ENCODE measurements around the gene ZMYND12.

Gene ZMYND12

GRCh38 chr1:42466030-42466429 lies 10.2 kb upstream of the ZMYND12 start:
- Histone ChIP-seq H3K9me3 (ENCODE audit: control insufficient read depth, low read length) (no peaks in the 10 kb centered on the region), H3K27me3 (ENCODE audit: control insufficient read depth, insufficient read depth, low read length) (no peaks in the 10 kb centered on the region), H3K4me3 (ENCODE audit: low read length) (no peak overlapping the region), H3K9ac (ENCODE audit: low read length) (no peak overlapping the region), H3K36me3 (ENCODE audit: control insufficient read depth, insufficient read depth, low read length) (no peaks in the 10 kb centered on the region), H3K4me1 (ENCODE audit: control insufficient read depth, insufficient read depth, low read length) (no peaks in the 10 kb centered on the region)

DNA sequence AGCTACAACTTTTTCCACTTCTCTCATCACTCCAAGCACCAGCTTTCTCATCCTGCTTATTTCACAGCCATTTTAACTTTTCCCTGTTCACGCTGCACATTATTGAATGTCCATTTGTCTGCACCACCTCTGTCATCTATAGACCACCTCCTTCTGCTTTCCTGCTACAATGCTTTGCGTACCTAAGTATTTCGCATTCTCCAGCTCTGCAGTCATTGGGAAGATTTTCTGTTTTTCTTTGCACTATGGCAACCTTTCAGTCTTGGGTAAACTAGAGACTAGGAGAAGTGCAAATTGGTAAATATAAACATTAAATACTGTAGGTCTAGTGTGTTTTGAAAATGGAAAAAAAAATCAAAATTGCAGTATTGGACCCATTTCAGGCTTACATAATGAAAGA lies 8.1 kb upstream of the ZMYND12 start:
- no peaks in the 10 kb centered on the region for H3K27me3 ChIP-seq (ENCODE audit: control insufficient read depth, insufficient read depth, low read length)
- no peaks in the 10 kb centered on the region for H3K9me3 ChIP-seq (ENCODE audit: control insufficient read depth, low read length)
- no peaks in the 10 kb centered on the region for H3K4me1 ChIP-seq (ENCODE audit: control insufficient read depth, insufficient read depth, low read length)
- no peak overlapping the region for H3K9ac ChIP-seq (ENCODE audit: low read length)
- H3K36me3 ChIP-seq (ENCODE audit: control insufficient read depth, insufficient read depth, low read length): no peaks in the 10 kb centered on the region
- no peak overlapping the region for H3K4me3 ChIP-seq (ENCODE audit: low read length)

GRCh38 chr1:42462828-42463763 lies 7.3 kb upstream of the ZMYND12 start, which contains the start of gene CCDC30:
CCDC30 (plus strand) TSS chr1:42463286; CDS start chr1:42480552, 17,266 bp downstream.
- no peaks in the 10 kb centered on the region for H3K9me3 ChIP-seq (ENCODE audit: control insufficient read depth, low read length)
- H3K36me3 ChIP-seq (ENCODE audit: control insufficient read depth, insufficient read depth, low read length): no peaks in the 10 kb centered on the region
- H3K27me3 ChIP-seq (ENCODE audit: control insufficient read depth, insufficient read depth, low read length): no peaks in the 10 kb centered on the region
- H3K9ac ChIP-seq (ENCODE audit: low read length): peak within 1 kb of the TSS; percentile 57
- H3K4me1 ChIP-seq (ENCODE audit: control insufficient read depth, insufficient read depth, low read length): no peaks in the 10 kb centered on the region
- H3K4me3 ChIP-seq (ENCODE audit: low read length): peak within 1 kb of the TSS; percentile 44

- H3K36me3 ChIP-seq (ENCODE audit: control insufficient read depth, insufficient read depth, low read length): no peaks in the 10 kb centered on the region
- no peak overlapping the region for H3K9ac ChIP-seq (ENCODE audit: low read length)
- peaks cover 11% of the 10 kb centered on the region for H3K4me1 ChIP-seq (ENCODE audit: control insufficient read depth, insufficient read depth, low read length)
- no peaks in the 10 kb centered on the region for H3K9me3 ChIP-seq (ENCODE audit: control insufficient read depth, low read length)
- no peak overlapping the region for H3K4me3 ChIP-seq (ENCODE audit: low read length)
- H3K27me3 ChIP-seq (ENCODE audit: control insufficient read depth, insufficient read depth, low read length): no peaks in the 10 kb centered on the region
Measured at GRCh38 chr1:42461196-42461595, 5.4 kb upstream of the ZMYND12 start.

DNA sequence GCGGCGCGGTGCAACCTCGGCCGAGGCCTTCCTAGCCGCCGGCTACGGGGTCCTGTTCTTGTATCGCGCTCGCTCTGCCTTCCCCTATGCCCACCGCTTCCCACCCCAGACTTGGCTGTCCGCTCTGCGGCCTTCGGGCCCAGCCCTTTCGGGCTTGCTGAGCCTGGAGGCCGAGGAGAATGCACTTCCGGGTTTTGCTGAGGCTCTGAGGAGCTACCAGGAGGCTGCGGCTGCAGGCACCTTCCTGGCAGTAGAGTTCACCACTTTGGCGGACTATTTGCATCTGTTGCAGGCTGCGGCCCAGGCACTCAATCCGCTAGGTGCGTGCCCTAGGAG lies 900 bp upstream of the ZMYND12 start:
- H3K9me3 ChIP-seq (ENCODE audit: control insufficient read depth, low read length): no peaks in the 10 kb centered on the region
- H3K4me1 ChIP-seq (ENCODE audit: control insufficient read depth, insufficient read depth, low read length): peaks cover 20% of the 10 kb centered on the region
- peak overlapping the region; percentile 96 for H3K9ac ChIP-seq (ENCODE audit: low read length)
- no peaks in the 10 kb centered on the region for H3K36me3 ChIP-seq (ENCODE audit: control insufficient read depth, insufficient read depth, low read length)
- H3K27me3 ChIP-seq (ENCODE audit: control insufficient read depth, insufficient read depth, low read length): no peaks in the 10 kb centered on the region
- H3K4me3 ChIP-seq (ENCODE audit: low read length): peak overlapping the region; percentile 96

DNA sequence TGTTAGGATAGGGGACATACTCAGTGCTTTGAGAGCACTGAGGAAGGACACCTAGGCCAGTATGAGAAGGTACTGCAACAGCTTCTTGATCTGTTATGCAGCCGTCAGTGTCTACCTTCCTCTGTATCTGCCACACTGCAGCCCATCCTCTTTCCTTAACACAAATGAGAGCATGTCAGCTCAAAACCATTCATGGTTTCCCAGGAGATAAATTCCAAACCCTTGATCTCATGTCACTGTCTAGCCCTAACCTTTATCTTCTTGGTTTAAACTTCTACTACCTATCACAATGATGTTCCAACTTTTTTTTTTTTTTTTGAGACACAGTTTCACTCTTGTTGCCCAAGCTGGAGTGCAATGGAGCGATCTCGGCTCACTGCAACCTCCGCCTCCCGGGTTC lies 1.4 kb downstream of the ZMYND12 start:
- Histone ChIP-seq H3K4me1 (ENCODE audit: control insufficient read depth, insufficient read depth, low read length) (peaks cover 20% of the 10 kb centered on the region), H3K4me3 (ENCODE audit: low read length) (no peak overlapping the region), H3K36me3 (ENCODE audit: control insufficient read depth, insufficient read depth, low read length) (no peaks in the 10 kb centered on the region), H3K9ac (ENCODE audit: low read length) (no peak overlapping the region), H3K27me3 (ENCODE audit: control insufficient read depth, insufficient read depth, low read length) (no peaks in the 10 kb centered on the region), H3K9me3 (ENCODE audit: control insufficient read depth, low read length) (no peaks in the 10 kb centered on the region)

- Histone ChIP-seq H3K4me1 (ENCODE audit: control insufficient read depth, insufficient read depth, low read length) (peaks cover 20% of the 10 kb centered on the region), H3K9me3 (ENCODE audit: control insufficient read depth, low read length) (no peaks in the 10 kb centered on the region), H3K4me3 (ENCODE audit: low read length) (no peak overlapping the region), H3K36me3 (ENCODE audit: control insufficient read depth, insufficient read depth, low read length) (no peaks in the 10 kb centered on the region), H3K27me3 (ENCODE audit: control insufficient read depth, insufficient read depth, low read length) (no peaks in the 10 kb centered on the region), H3K9ac (ENCODE audit: low read length) (no peak overlapping the region)
Measured at GRCh38 chr1:42453386-42453785, 2.4 kb downstream of the ZMYND12 start.

GRCh38 chr1:42450061-42450460 lies 5.8 kb downstream of the ZMYND12 start:
- H3K4me3 ChIP-seq (ENCODE audit: low read length): no peak overlapping the region
- peaks cover under 1% of the 10 kb centered on the region for H3K4me1 ChIP-seq (ENCODE audit: control insufficient read depth, insufficient read depth, low read length)
- H3K9ac ChIP-seq (ENCODE audit: low read length): no peak overlapping the region
- no peaks in the 10 kb centered on the region for H3K27me3 ChIP-seq (ENCODE audit: control insufficient read depth, insufficient read depth, low read length)
- H3K36me3 ChIP-seq (ENCODE audit: control insufficient read depth, insufficient read depth, low read length): no peaks in the 10 kb centered on the region
- no peaks in the 10 kb centered on the region for H3K9me3 ChIP-seq (ENCODE audit: control insufficient read depth, low read length)

GRCh38 chr1:42449256-42449655 lies 6.6 kb downstream of the ZMYND12 start:
- no peaks in the 10 kb centered on the region for H3K4me1 ChIP-seq (ENCODE audit: control insufficient read depth, insufficient read depth, low read length)
- no peaks in the 10 kb centered on the region for H3K9me3 ChIP-seq (ENCODE audit: control insufficient read depth, low read length)
- no peak overlapping the region for H3K4me3 ChIP-seq (ENCODE audit: low read length)

DNA sequence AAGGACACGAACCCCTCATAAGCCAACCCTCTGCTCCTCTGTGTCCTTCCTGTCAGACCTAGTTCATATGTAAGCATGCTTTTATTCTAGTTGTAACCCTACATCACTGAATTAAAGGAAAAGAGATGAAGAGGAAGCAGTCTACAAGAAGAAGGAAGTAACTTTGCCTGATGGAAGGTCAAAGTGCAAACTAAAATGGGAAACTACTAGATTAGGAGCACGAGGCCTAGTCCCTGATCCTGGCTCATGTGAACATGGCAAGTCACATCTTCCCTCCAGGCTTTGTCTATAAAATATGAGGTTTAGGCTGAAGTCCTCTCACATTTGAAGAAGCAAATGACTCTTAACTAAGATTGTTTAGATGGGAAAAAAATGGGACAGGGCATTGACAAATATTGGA lies 13.2 kb downstream of the ZMYND12 start:
- H3K9ac ChIP-seq (ENCODE audit: low read length): no peak overlapping the region
- H3K27me3 ChIP-seq (ENCODE audit: control insufficient read depth, insufficient read depth, low read length): no peaks in the 10 kb centered on the region
- no peaks in the 10 kb centered on the region for H3K9me3 ChIP-seq (ENCODE audit: control insufficient read depth, low read length)
- no peak overlapping the region for H3K4me3 ChIP-seq (ENCODE audit: low read length)
- H3K36me3 ChIP-seq (ENCODE audit: control insufficient read depth, insufficient read depth, low read length): no peaks in the 10 kb centered on the region
- H3K4me1 ChIP-seq (ENCODE audit: control insufficient read depth, insufficient read depth, low read length): peaks cover 11% of the 10 kb centered on the region

More at GRCh38 chr1:42449256-42449655, 6.6 kb downstream of the ZMYND12 start:
- Histone ChIP-seq H3K9ac (ENCODE audit: low read length) (no peak overlapping the region), H3K36me3 (ENCODE audit: control insufficient read depth, insufficient read depth, low read length) (no peaks in the 10 kb centered on the region), H3K27me3 (ENCODE audit: control insufficient read depth, insufficient read depth, low read length) (no peaks in the 10 kb centered on the region)

GRCh38 chr1:42439940-42440339 lies 15.9 kb downstream of the ZMYND12 start:
- Histone ChIP-seq H3K9ac (ENCODE audit: low read length) (no peak overlapping the region), H3K4me1 (ENCODE audit: control insufficient read depth, insufficient read depth, low read length) (peaks cover 11% of the 10 kb centered on the region), H3K9me3 (ENCODE audit: control insufficient read depth, low read length) (no peaks in the 10 kb centered on the region), H3K36me3 (ENCODE audit: control insufficient read depth, insufficient read depth, low read length) (no peaks in the 10 kb centered on the region), H3K4me3 (ENCODE audit: low read length) (no peak overlapping the region), H3K27me3 (ENCODE audit: control insufficient read depth, insufficient read depth, low read length) (no peaks in the 10 kb centered on the region)

DNA sequence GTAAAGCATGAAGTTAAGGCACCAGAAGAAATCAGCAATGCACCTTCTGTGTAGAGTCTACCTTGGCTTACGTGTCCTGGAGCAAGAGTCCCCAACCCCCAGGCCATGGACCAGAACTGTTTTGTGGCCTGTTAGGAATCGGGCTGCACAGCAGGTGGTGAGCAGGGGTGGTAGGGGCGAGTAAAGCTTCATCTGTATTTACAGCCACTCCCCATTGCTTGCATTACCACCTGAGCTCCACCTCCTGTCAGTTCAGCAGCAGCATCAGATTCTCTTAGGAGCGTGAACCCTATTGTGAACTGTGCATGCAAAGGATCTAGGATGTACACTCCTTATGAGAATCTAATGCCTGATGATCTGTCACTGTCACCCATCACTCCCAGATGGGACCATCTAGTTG lies 21.5 kb downstream of the ZMYND12 start:
- Histone ChIP-seq H3K4me1 (ENCODE audit: control insufficient read depth, insufficient read depth, low read length) (peaks cover 22% of the 10 kb centered on the region), H3K4me3 (ENCODE audit: low read length) (no peak overlapping the region), H3K9ac (ENCODE audit: low read length) (no peak overlapping the region), H3K36me3 (ENCODE audit: control insufficient read depth, insufficient read depth, low read length) (no peaks in the 10 kb centered on the region), H3K27me3 (ENCODE audit: control insufficient read depth, insufficient read depth, low read length) (no peaks in the 10 kb centered on the region), H3K9me3 (ENCODE audit: control insufficient read depth, low read length) (no peaks in the 10 kb centered on the region)

Data from mucosa of stomach (tissue), 1 donor.